ENCODE data around the gene ABI2.
"Not testable (repeated sequence)": the region's sequence is repeated elsewhere in the genome, so short reads cannot be mapped to it uniquely, and the experiment has no call there.

The ABI2 gene

DNA sequence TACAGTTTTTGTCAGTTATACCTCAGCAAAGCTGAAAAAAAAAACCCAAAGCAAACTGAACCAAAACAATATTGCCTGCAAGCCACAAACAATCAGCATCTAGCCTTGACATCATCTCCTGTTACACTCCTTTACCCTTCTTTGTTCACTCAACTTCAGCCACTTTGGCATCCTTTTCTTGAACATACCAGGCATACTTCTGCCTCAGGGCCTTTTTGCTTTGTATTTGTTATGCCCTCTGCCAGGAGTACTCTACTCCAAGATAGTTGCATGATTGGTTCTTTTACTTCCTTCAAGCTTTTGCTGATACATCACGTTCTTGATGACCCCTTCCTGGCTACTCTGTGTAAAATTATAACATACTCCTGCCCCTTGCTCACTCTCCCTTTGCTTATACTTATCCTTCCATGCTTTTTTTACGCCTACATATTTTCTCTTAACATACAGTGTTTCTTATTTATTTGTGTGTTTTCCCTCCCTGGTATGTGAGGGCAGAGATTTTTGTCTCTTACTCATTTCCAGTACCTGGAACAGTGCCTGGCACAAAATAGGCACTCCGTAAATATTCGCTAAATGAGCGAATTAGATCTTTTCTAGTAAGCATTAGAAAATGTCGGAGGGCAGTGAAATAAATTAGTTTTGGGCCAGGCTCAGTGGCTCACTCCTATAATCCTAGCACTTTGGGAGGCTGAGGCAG is 12.7 kb downstream of the ABI2 start:
- TF ChIP-seq, protein P1, sequence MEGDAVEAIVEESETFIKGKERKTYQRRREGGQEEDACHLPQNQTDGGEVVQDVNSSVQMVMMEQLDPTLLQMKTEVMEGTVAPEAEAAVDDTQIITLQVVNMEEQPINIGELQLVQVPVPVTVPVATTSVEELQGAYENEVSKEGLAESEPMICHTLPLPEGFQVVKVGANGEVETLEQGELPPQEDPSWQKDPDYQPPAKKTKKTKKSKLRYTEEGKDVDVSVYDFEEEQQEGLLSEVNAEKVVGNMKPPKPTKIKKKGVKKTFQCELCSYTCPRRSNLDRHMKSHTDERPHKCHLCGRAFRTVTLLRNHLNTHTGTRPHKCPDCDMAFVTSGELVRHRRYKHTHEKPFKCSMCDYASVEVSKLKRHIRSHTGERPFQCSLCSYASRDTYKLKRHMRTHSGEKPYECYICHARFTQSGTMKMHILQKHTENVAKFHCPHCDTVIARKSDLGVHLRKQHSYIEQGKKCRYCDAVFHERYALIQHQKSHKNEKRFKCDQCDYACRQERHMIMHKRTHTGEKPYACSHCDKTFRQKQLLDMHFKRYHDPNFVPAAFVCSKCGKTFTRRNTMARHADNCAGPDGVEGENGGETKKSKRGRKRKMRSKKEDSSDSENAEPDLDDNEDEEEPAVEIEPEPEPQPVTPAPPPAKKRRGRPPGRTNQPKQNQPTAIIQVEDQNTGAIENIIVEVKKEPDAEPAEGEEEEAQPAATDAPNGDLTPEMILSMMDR (IDR thresholded peaks at IDR 0.05; ENCODE audit: low read depth, low read length, missing control alignments) = no peak
- no peak for DNase-seq (ENCODE audit: extremely low read depth, low read depth)
- H3K4me3 ChIP-seq (replicated peaks; ENCODE audit: low read depth, low read length) = no peak overlapping the region

DNA sequence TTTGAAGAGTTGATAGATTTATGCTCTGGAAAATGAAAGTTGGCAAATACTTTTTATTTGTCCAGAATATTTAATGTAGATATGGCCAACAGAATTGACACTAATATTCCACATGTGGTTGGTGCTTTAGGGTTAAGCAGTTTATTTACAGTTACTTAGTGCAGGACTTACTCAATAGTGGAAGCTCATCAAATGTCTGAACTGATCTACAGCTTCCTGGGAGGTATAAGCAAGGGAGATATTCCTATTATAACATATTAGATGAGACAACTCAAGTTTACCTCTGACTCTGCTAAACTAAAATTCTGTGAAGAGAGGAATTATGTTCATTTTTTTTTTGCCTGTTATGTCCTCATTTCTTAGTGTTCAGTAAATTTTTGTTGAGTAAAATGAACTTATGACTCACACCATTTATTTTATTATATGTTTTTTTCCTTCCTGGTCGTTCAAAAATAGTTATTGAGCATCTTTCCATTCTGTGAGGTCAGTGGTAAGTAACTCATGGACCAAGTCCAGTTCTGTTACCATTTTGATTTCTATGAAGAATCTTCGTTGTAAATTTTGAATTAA is 13.6 kb downstream of the ABI2 start:
- TF ChIP-seq, protein P1 (IDR thresholded peaks at IDR 0.05; ENCODE audit: low read depth, low read length, missing control alignments) = no peak
- no peak for DNase-seq (ENCODE audit: extremely low read depth, low read depth)
- H3K4me3 ChIP-seq (replicated peaks; ENCODE audit: low read depth, low read length) = no peak overlapping the region

DNA sequence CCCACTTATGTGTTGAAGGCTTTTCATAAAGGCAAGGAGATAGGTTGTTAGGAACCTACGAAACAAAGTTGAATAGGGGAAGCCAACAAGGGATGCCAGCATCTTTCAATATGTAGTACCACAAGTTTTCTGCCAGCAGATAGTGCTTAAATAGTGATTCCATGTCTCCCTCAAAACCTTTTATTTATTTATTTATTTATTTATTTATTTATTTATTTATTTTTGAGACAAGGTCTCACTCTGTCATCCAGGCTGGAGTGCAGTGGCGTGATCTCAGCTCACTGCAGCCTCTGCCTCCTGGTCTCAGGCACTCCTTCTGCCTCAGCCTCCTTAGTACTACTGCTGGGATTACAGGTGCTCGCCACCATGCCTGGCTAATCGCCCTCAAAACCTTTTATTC is 14.2 kb downstream of the ABI2 start:
- not testable (repeated sequence) for H3K4me3 ChIP-seq (replicated peaks; ENCODE audit: low read depth, low read length)

DNA sequence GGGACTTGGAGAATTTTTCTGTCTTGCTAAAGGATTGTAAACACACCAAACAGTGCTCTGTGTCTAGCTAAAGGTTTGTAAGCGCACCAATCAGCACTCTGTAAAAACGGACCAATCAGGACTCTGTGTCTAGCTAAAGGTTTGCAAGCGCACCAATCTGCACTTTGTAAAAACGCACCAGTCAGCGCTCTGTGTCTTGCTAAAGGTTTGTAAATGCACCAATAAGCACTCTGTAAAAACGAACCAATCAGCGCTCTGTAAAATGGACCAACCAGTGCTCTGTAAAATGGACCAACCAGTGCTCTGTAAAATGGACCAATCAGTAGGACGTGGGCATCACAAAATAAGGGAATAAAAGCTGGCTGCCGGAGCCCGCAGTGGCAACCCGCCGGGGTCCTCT is 16.5 kb downstream of the ABI2 start:
- TF ChIP-seq, protein P1 (IDR thresholded peaks at IDR 0.05; ENCODE audit: low read depth, low read length, missing control alignments) = no peak
- no peak for DNase-seq (ENCODE audit: extremely low read depth, low read depth)

More for the DNA sequence above, 14.2 kb downstream of the ABI2 start:
- DNase-seq (ENCODE audit: extremely low read depth, low read depth) = not testable (repeated sequence)

DNA sequence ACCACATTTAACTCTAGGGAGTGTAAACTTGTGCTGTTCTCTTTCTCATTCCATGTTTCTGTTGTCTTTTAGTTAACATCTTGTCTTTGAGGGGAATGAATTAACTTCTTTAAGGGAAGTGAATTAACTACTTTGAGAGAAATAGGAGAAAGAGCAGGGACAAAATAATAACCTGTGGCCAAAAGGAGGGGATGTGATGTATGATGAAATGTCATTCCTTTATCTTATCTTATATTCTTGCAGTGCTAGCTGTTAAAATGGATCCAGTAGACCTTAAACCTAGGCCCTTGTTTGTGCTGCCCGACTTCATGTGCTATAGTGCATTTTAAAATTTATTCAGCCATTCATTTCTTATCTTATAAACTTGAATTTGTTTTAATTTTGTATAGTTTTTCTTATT is 18.4 kb downstream of the ABI2 start:
- TF ChIP-seq, protein P1 (IDR thresholded peaks at IDR 0.05; ENCODE audit: low read depth, low read length, missing control alignments) = no peak
- DNase-seq (ENCODE audit: extremely low read depth, low read depth) = no peak
- no peak overlapping the region for H3K4me3 ChIP-seq (replicated peaks; ENCODE audit: low read depth, low read length)

More for the DNA sequence above, 16.5 kb downstream of the ABI2 start:
- H3K4me3 ChIP-seq (replicated peaks; ENCODE audit: low read depth, low read length) = no peak overlapping the region

DNA sequence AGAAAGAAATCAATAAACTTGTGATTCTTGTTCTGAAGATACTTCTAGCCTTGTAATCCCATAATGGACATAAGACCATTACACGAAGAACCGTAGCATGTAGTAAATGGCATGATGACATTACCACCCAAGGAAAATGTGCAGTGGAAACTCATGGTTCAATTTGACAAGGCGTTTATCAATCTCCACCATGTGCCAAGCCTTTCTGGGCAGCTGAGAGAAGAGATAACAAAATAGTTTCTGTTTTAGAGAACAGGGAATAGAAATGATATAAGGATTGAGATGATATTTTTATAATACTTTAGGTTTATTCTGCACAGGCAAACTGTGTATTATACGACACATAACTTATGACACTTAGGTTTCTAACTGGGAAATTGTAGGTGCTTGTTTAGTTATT is 19.2 kb downstream of the ABI2 start:
- TF ChIP-seq, protein P1 (IDR thresholded peaks at IDR 0.05; ENCODE audit: low read depth, low read length, missing control alignments) = no peak
- H3K4me3 ChIP-seq (replicated peaks; ENCODE audit: low read depth, low read length) = no peak overlapping the region
- DNase-seq (ENCODE audit: extremely low read depth, low read depth) = no peak

DNA sequence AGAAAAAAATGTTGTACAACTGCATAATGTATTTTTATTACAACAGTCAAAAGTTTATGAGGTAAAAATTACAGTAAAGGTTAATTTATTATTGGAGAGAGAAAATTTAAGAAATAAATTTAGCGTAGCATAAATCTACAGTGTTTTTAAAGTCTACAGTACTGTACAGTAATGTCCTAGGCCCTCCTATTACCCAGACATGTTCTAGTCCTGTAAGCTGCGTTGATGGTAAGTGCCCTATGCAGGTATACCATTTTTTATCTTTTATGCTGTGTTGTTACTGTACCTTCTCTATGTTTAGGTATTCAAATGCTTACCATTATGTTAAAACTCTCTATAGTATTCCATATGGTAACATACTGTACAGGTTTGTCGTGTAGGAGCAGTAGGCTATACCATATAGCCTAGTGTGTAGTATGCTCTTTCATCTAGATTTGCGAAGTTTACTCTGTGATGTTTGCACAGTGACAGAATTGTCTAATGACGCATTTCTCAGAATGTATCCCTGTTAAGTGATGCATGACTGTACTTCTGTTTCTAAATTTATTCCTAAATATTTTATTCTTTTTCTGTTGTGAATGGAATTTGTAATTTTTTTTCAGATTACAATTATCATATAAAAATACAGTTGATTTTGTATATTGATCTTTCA is 24.5 kb downstream of the ABI2 start:
- no peak overlapping the region for H3K4me3 ChIP-seq (replicated peaks; ENCODE audit: low read depth, low read length)
- DNase-seq (ENCODE audit: extremely low read depth, low read depth) = no peak
- TF ChIP-seq, protein P1 (IDR thresholded peaks at IDR 0.05; ENCODE audit: low read depth, low read length, missing control alignments) = no peak
